Fibroblast of mammary gland (primary cell): ENCODE results near the gene POMZP3.
"Not testable (repeated sequence)": the region's sequence is repeated elsewhere in the genome, so short reads cannot be mapped to it uniquely, and the experiment has no call there.

Experiments used
- DNase-seq: peaks from one replicate; pipeline ENCODE4 v3.0.0-alpha.2; 2010; ENCODE audit warnings: low read depth
- H3K4me3 ChIP-seq: 2 replicates; pipeline ENCODE4 v1.5.1; 2011; ENCODE audit warnings: low read depth, mild to moderate bottlenecking, low read length, moderate library complexity; ENCODE audit not compliant: control insufficient read depth

The POMZP3 gene

GRCh38 chr7:76561342-76561741 lies 65.7 kb downstream of the POMZP3 start:
- DNase-seq, H3K4me3 ChIP-seq: not testable (repeated sequence)

DNA sequence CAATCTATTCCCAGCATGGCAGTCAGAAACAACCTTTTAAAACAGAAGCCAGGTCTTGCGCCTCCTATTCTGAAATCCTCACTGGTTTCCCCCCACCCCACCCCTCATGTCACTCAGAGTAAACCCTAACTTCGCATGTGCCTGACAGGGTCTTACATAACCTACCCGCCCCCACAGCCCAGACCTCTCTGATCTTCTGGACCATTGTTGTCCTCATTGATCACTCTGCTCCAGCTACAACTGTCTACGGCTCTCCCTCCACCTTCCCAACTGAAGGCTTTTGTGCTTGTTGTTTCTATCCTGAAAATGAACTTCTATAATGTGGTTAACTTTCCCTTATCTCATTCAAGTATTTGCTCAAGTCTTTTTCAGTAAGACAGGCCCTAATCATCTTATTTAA lies 66.9 kb downstream of the POMZP3 start:
- DNase-seq, H3K4me3 ChIP-seq: not testable (repeated sequence)
